Activated T-helper 9 cell treated with anti-CD3 and anti-CD28 coated beads, Interleukin-2, amount 50 U/mL, for 16 hours (primary cell): ENCODE measurements around the gene CKMT2.

Source experiments
- DNase-seq: peaks from one replicate; pipeline ENCODE4 v3.0.0-alpha.2; 2020; ENCODE audit warnings: low read depth

Gene CKMT2

DNA sequence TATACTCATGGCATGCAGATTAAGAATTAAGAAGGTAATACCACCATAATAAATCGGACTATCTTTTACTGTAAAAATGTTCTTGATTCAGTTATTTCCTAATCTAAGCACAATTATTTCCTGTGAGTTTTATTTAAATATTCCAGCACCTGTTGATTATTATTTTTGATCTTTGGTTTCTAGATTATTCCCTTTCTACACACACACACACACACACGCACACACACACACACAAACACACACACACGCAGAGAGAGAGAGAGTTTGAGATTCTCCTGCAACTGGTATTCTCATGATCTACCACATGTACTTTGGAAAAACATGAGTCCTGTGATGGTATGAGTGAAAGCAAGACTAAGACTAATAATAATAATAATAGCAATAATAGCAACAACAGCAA lies 17.0 kb upstream of the CKMT2 start:
- DNase-seq, result no peak

DNA sequence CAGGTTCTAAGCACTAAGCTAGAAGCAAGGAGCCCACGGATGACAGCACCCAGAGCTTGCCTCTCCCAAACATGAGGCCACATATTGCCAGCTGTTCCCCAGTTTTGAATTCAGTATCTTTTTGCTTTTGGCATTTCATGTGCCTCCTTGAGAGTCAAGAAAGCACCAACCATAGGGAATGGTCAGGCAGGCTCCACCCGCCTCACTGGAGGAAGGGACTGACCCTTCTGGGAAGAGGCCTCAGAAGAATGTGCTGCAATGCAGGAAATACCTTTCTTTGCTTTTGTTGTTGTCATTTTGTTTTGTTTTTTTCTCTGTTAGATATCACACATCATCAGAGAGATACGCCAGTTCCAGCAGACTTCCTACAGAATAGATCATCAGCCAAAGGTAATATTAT lies 13.7 kb upstream of the CKMT2 start:
- no peak for DNase-seq

DNA sequence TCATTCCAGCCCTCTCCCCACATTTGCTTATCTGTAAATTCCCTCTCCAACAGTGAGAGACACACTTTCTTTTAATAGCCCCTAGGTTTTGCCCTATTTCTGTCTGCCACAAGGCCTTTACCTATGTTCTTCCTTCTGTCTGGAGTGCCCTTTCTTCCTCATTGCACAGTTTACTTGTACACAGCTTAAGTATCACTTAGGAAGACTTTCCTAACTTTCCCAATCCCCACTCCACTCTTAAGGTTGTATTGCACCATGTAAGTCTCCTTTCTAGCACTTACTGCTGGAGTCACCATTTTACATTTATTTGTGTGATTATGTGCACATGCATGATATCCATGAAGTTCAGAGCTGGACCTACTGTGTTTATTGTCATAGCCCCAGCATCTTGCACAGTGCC lies 10.8 kb upstream of the CKMT2 start:
- no peak for DNase-seq

DNA sequence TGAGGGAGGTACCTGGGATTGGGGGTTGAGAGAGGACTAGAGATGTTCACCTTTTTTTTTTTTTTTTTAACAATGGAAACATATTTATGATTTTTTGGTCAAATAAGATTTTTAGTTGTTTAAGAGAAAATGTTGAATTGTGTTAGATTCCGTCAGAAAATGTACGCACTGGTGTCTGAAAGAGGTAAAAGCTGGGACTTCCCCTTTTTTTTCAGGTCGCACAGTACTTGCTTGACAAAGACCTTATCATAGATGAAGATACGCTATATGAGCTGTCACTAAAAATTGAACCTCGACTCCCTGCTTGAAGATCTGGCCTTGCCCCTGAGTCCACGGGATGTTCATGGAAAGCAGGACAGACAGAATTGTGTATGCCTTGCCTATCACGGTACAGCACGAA lies 7.7 kb upstream of the CKMT2 start:
- no peak for DNase-seq

DNA sequence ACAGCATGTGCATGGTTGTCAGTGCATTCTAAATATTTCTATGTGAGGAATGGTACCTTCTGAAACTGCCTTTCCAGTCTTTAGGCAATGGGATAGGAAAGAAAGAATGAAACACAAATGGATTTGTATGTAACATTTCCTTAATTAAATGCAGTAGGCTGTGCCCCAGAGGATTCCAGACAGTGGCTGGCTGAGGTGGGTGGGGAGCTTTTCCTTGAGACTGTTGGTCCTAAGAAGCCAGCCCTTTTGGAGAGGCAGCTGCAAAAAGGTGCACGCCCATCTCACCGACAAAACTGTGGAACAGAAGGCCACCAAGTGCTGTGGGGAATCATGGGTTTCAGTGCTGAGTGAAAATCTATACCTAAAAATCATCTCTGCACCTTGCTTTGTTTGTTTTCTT lies 6.8 kb upstream of the CKMT2 start:
- no peak for DNase-seq

DNA sequence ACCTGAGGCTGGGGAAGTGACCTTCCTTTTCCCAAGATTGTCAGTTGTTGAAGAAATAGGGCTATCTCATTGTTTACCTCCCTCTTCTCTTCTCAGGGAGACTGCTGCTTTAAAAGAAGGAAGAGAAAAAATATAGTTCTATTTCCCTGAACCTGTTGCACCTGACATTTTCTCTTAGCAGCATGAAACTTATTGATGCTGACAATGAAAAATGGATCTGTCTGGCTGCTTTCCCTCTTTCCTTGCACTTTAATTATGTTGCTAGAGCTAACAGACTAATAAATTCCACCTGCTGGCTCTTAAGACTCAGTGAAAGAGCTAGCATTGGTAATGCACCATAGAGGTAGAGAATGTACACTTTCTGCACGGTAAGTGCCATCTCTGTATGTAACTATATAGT lies 6.2 kb upstream of the CKMT2 start:
- DNase-seq, result no peak

DNA sequence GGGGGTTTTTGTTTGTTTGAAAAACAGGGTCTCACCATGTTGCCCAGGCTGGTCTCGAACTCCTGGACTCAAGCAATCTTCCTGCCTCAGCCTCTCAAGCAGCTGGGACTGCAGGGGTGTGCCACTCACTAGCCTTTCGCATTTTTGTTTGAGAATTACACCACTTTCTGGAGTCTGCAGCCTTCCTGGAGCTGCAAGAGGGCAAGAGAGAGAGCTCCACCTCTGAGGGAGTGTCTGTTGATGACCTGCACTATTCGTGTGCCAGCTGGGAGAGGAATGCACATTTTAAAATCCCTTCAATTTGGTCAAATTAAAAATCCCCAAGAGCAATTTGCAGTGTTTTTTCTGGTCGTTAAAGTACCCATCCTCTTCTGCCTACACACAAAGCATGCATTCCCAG lies 5.0 kb upstream of the CKMT2 start:
- no peak for DNase-seq

DNA sequence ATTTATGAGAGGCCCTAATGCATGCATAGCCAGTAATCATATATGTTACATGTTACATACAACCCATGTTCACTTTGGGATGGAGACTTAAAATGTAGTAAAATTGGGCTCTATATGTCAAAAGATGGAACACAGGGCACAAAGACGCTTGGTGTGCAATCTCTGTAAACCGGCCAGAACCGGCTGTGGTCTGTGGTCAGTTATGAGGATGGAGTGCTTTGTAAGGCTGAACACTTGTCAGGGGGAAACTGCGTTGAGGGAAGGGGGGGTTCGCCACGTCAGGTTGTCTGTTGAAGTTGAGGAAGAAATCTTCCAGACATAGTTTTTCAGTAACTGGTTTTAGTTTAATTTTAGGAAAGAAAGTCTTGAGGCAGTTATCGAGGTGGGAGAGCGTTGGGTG lies 2.7 kb upstream of the CKMT2 start:
- DNase-seq, result no peak

DNA sequence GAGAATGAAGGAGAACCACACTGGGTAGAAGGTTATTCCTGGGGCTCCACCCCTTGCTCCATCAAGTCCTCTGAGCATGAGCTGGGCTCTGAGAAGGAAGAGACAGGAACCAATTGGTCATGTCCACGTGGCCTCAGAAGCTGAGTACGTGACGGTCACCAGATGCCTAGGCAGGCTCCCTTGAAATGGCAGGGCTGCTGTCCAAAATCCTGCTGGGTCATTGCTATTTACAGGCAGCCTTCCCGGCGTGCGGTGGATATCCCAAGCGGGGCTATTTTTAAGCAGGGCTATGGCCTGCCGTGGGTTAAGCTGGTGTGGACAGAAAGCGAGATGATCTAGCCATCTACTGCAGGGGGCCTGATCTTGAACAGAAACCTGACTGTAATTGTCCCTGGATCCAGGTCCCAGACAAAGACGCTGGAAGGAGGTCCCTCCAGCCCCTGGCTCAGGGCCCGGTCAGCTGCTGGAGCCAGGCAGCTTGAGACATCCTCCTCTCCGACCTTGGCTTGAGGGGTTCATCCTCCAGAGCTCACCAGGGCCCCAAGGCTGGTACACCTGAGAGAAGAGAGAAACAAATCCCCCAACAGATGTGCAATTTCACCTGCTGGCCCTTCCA lies 550 bp upstream of the CKMT2 start:
- DNase-seq, result no peak

DNA sequence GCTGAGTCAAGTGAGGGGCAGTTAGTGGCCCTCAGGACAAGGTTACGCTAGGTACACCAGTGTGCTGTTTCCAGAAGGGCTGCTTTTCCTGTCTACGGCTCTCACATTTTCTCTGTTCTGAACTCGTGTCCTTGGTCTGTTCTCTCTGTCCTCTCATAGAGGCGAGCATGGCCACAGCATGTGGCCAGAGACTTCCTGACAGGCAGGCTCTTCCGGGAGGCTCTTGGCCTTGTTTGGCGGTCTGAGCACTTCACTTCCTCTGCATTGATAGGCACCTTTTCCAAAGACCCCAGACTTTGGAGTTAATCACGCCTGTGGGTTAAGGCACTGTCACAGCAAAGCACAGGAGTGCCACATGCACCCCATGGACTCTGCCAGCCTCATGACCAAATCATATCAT lies 1.2 kb downstream of the CKMT2 start:
- no peak for DNase-seq

DNA sequence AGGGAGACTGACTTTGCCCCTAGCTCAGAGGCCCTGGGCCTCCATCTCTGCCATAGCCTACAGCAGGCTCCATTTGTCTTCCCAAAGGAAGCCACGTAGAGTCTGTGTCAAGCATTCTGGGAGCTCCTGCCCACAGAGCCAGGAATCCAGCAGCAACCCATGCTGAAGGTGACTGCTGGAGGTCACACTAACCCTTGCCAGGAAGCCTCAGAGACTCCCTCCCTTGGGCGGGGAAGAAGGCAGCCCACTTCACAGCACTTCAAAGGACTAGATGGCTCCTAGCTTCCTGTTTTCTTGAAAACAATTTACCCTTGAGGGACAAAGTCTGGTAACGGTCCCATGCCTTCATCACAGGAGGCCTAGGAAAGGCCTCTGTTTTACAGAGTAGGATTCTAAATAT lies 1.7 kb downstream of the CKMT2 start:
- no peak for DNase-seq

DNA sequence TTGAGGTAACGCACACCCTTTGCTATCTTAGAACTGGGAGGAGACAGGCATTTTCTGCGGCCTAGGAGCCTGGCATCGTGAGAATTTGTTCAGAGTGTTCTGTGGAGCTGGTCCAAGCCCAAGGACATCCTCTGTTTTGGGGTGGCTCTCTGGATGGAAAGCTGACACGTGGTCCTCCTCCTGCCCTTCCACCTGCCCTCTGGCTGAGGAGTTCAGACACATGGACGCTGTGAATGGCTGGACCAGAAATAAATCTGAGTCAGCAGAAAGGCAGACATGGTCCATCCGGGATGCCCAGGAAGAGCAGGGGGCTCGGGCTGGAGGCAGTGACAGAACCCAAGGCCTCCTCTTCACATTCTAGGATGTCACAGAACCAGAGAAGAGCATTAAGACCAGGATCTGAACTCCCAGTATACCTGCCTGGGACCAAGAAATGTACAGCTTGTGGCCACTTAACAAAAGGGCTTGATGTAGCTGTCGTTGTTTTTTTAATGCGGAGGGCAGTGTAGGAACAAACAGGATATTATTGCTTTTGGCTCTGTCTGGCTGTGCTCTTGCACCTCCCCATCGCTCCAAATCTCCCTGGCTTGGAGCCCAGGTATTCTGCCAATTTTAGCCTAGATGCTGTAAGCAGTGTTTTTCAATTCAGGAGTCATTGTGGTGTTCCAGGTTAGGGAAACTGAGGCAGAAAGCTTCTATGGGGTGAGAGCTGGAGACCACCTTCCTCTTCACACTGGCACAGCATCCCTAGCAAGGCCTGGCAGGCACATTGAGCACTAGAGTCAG lies 2.4 kb downstream of the CKMT2 start:
- DNase-seq, result no peak

DNA sequence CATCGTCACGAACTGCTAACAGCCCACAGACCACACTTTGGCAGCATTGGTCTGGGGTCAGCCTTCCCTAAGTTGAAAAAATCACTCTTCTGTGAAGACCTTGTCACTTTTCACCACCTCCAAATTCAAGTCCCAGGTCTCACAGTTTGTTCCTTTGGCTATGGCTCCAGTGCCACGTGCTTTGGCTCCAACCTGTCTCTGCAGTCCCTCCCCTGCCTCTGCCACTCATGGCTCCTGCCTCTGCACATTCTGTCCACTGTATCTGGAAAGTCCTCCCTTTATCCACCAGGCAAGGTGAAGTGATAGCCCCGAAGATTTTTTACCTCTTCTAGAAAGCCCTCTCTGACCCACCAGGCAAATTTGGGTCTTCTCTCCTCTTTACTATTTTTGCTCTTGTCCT lies 5.3 kb downstream of the CKMT2 start:
- no peak for DNase-seq

DNA sequence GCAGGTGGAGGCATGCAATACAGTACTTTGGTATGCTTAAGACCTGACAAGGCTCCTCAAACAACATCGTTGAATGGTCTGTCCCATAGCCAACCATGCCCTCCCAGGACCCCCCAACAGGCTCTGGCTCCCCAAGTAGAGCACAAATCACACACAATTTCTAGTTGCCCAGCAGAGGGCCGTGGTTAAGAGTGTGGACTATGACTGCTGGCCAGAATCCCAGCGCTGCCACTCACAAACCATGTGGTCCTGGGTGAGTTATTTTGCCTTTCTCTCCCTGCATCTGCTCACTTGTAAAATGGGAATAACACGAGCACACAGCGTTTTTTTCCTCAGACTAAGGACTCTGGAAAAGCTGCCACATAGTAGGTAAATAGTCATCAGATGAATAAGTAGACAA lies 6.5 kb downstream of the CKMT2 start:
- no peak for DNase-seq

DNA sequence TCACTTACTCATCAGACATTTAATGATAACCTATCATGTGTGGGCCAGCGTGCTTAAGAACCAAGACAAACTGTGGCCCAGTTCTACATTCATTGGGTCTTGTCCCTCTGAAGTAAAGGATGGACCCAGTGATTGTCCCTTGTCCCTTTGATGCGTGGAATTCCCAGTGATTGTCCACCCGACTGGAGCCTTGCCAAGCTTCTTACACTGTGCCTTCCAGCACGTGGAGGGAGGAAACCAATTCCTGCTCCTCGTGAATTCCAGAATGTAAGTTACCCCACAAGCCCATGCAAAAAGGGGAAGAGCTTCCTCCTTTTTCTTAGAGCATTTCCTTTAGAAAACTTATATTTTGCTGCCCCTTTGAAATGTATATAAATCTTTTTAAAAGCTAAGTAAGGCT lies 7.9 kb downstream of the CKMT2 start:
- no peak for DNase-seq

DNA sequence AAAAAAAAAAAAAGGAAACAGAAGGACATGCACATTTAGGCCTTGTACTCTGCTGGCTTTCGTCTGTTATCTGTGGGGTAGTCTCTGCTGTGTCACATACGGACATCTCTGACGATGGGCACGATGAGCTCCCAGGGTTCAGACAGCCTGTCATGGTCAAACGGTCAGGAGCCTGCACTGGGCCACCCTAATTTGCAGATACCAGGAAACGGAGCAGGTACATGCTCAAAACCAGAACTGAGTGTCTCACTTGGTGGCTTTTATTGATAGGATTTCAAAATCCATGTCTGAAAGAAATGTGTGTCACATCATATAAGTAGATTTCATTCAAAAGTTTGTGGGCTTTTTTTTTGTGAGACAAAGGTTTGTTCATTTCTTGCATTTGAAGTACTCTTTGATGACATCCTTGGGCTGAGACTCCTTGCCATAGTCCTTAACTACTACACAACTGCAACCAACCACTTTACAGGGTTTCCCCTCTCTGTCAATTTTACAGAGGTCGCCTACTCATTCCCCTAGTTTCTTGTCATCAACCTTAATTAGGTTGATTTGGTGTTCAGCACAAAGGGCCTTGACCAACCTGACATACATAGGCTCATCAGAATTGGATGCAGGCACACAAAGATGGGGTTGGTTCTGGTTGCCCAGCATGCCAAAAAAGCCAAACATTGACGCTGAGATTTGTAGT lies 9.0 kb downstream of the CKMT2 start:
- DNase-seq, result no peak

DNA sequence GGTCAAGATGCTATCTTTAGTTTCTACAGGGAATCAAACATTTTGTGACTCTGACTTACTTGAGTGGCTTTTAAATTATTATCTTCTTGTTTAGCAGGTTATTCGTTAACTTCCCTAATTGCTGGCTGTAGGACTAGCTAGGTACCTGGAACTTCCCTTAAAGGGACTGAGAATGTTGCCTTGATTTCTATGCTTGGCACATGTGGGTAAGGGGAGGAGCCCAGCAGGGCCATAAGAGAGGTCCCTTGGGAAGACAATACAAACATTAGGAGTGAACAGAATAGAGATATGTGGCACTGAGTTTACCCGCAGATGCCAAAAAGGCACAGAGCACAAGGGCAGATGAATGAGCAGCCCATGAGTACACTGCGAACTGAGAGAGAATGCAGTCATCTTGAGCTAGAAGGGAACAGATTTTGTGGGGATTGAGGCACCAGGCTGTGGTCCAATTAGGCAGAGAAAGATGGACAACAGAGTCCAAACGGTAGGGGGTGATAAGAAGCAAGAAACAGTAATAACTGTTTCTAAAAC lies 9.8 kb downstream of the CKMT2 start:
- DNase-seq, result no peak

DNA sequence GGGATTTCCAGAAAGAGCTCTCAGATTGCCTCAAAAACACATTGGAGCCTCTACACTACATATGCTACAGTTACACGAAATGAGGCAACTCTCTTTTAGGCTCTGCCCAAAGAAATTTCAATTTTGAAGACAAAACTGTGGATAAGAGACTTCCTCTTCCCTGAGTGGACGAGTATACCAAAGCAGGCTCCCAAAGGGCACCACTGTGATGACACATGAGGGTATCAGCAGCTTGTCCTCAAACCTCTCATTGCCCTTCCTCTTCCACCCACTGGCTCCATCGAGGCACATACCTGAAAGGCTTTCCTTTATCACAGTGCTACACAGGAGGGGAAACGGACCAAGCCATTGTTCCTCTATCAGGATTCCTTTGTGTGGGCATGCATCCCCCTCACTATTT lies 11.3 kb downstream of the CKMT2 start:
- DNase-seq, result no peak

DNA sequence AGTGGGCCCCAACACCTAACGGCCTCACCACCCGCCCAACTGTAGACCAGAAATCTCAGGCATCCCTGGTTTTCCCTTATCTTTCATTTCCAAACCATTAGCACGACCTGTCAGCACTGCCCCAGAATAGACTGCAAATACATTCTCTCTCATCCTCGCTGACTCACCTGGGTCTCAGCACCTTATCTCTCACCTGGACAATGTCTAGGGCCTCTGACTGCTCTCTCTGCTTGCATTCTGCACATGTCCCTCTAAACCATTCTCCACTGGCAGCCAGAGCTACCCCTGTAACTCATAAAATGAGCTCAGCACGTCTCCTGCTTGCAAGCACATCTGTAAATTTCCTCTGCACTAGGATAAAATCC lies 12.7 kb downstream of the CKMT2 start:
- DNase-seq, result no peak

DNA sequence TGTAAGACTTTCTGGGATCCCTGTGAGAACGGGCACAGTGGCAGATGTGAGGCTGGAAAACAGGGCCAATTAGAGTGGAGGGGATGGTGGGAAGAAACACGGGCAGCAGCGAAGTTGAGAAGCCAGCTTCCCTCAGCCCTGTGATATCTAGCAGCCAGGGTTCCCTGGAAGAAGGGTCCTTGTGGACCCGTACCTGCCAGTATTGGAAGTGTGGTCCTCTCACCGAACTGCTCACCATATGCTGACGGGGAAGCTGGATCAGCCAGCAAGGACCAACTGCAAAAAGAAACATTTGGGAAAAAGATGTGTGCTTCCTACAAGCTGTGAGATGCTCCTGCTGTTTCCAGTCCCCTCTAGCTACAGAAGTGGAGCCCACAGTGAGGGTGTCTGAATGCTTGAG lies 13.6 kb downstream of the CKMT2 start:
- no peak for DNase-seq

DNA sequence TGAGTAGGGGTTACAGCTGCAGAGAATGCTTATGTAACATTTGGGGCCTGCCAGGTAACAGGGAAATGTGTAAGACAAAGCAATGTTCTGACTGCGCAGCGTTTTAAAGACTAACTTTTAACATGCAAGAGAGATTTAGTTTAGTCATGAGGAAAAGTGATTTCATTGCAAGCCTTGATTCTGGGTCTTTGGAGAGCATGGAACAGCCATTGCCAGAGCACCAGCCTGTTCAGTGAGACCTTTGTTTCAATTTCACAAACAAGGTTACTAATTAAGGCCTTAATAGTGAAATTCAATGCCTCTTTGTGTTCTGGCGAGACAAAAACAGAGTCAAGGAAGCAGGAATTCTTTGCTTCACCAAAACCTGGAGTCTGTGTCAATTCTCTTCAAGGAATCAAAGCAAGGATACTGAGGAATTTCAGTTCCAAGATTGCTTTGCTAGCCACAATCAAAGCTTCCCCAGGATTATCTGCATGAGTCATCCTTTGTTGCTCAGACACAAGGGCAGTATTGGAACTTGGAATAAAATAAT lies 14.4 kb downstream of the CKMT2 start:
- DNase-seq, result no peak

DNA sequence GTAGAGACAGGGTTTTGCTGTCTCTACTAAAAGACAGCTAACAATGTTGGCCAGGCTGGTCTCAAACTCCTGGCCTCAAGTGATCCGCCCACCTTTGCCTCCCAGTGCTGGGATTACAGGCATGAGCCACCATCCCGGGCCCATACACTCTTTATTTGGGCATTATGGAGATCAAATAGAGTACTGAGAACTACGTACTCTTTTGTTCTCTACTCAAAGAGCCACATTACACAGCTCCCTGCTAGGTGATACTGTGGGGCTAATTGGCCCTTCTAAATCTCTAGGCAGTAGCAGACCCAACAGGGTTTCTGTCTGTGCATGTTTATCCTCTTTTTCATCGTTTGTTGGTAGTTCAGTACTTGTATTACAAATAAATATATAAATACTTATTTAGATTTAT lies 16.1 kb downstream of the CKMT2 start:
- DNase-seq, result no peak

DNA sequence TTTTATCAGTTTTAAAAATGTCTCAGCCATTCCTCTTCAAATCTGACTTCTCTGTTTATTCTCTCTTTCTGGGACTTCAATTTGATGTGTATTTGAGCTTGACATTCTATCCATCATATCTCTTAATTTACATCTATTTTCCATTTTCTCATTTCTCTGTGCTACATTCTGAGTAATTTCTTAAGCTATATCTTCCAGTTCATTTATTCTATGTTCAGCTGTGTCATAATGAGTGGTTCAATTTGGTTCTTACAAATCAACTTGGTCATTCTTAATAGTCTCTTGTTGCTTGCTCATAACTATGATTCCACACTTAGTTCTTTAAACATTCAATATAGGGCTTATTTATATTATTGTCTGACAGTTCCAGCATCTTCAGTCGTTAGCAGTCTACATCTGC lies 16.9 kb downstream of the CKMT2 start:
- no peak for DNase-seq
